K562 (cell line): ENCODE measurements around the gene FIBIN. TPM values are rescaled to one million over a fixed set of nuclear protein-coding genes. Genes with fewer than 3 reads are reported as not detected.
"Not testable (repeated sequence)": the region's sequence is repeated elsewhere in the genome, so short reads cannot be mapped to it uniquely, and the experiment has no call there.

Experiments used
- ATAC-seq: fragments of 200-7000 bp; cut with Tn5 transposase; 3 replicates; pipeline ENCODE4 v1.9.1; 2020; ENCODE audit warnings: moderate library complexity
- BruUV-seq: library from RNA; stranded (reverse); fragments of 400-500 nt; replicated peaks from 2 replicates; lab custom pipeline; 2021; lab: Mats Ljungman, UMichigan
- CTCF ChIA-PET: fragments of 300-600 bp; formaldehyde crosslinking; extraction: SDS; loops from one replicate; lab custom pipeline; 2021; ENCODE audit warnings: low intra/inter-chr PET ratio; lab: Yijun Ruan, JAX
- POLR2A ChIA-PET: fragments of 300-600, 350-650 bp; sonication (Branson Sonifier 250); formaldehyde crosslinking; extraction: SDS; loops from one replicate; lab custom pipeline; 2021; ENCODE audit warnings: antibody characterized with exemption, inconsistent platforms; lab: Yijun Ruan, JAX
- DNase-seq, 4 experiments: peaks; one replicate each; pipeline versions ENCODE4 v3.0.0 to v3.0.0-alpha.2; 2011 to 2018; ENCODE audit warnings: low spot score in 3 of 4, mixed read lengths in 3 of 4; ENCODE audit errors: extremely low read depth in 1 of 4
- FAIRE-seq: peaks from 2 replicates; lab custom pipeline; 2011; peaks lifted over from hg19 to GRCh38; lab: Jason Lieb, UNC
- H2AFZ ChIP-seq: 2 replicates; pipeline ENCODE4 v1.6.0; 2011; ENCODE audit warnings: low read depth, low read length, control low read depth, inconsistent platforms
- H3K27ac ChIP-seq: fragments of 200-600 bp; 3 replicates; pipeline ENCODE4 v1.8.0; 2011; ENCODE audit warnings: low read depth, mild to moderate bottlenecking, control low read depth, inconsistent platforms, low read length, moderate library complexity, mixed read lengths; ENCODE audit errors: extremely low read depth
- H3K27me3 ChIP-seq, 2 experiments: fragments of 300-600 bp in 1 of 2; 2 replicates in 1 of 2; 3 replicates in 1 of 2; pipeline versions ENCODE4 v1.6.0 to v1.8.0; 2011; ENCODE audit warnings: inconsistent platforms in 2 of 2, low read length in 2 of 2, mild to moderate bottlenecking in 1 of 2, mixed read lengths in 1 of 2, moderate library complexity in 1 of 2; ENCODE audit not compliant: control insufficient read depth in 2 of 2, insufficient read depth in 2 of 2
- H3K36me3 ChIP-seq: fragments of 300-600 bp; 3 replicates; pipeline ENCODE4 v1.8.0; 2011; ENCODE audit warnings: mild to moderate bottlenecking, low read length, inconsistent platforms; ENCODE audit not compliant: control insufficient read depth, insufficient read depth
- H3K4me1 ChIP-seq, 2 experiments: fragments of 200-600 bp in 1 of 2; replicated peaks in 1 of 2; 2 replicates in 1 of 2; 3 replicates in 1 of 2; pipeline versions ENCODE4 v1.5.1 to v1.8.0; 2011; ENCODE audit warnings: inconsistent platforms in 2 of 2, low read length in 2 of 2, mild to moderate bottlenecking in 1 of 2, mixed read lengths in 1 of 2, moderate library complexity in 1 of 2; ENCODE audit not compliant: control insufficient read depth in 2 of 2, insufficient read depth in 2 of 2
- H3K4me2 ChIP-seq: 2 replicates; pipeline ENCODE4 v1.6.1; 2011; ENCODE audit warnings: low read length, control low read depth, inconsistent platforms, mixed read lengths; ENCODE audit not compliant: insufficient read depth
- H3K4me3 ChIP-seq: fragments of 200-600 bp; sonication (generic), shearing (Covaris generic); 2 replicates; pipeline ENCODE4 v1.5.1; 2016; ENCODE audit warnings: control low read depth, inconsistent platforms
- H3K79me2 ChIP-seq: fragments of 200-600 bp; 3 replicates; pipeline ENCODE4 v1.8.0; 2011; ENCODE audit warnings: low read length, inconsistent platforms; ENCODE audit not compliant: control insufficient read depth, insufficient read depth
- H3K9ac ChIP-seq, 2 experiments: 2 replicates each; pipeline versions ENCODE4 v1.6.0 to v1.6.1; 2011; ENCODE audit warnings: low read depth in 2 of 2, low read length in 2 of 2, control low read depth in 1 of 2, inconsistent platforms in 1 of 2, mild to moderate bottlenecking in 1 of 2, mixed read lengths in 1 of 2; ENCODE audit not compliant: insufficient read depth in 1 of 2
- H3K9me1 ChIP-seq: one replicate; pipeline ENCODE4 v1.6.0; 2011; ENCODE audit warnings: inconsistent platforms, mild to moderate bottlenecking, low read length, moderate library complexity; ENCODE audit not compliant: control insufficient read depth, insufficient read depth
- H3K9me3 ChIP-seq: replicated peaks from 2 replicates; pipeline ENCODE4 v1.5.1; 2011; ENCODE audit warnings: low read depth, low read length, inconsistent platforms; ENCODE audit not compliant: control insufficient read depth, insufficient read depth
- H4K20me1 ChIP-seq: replicated peaks from 2 replicates; pipeline ENCODE4 v1.6.1; 2011; ENCODE audit warnings: low read length, inconsistent platforms, mixed read lengths; ENCODE audit not compliant: control insufficient read depth, insufficient read depth
- DMBX1 ChIP-seq: fragments of 250-450 bp; sonication (Bioruptor Pico); IDR thresholded peaks from 2 replicates; pipeline ENCODE4 v1.8.0; 2022; ENCODE audit warnings: inconsistent platforms, mild to moderate bottlenecking, moderate library complexity, borderline replicate concordance
- FOXJ3 ChIP-seq: sonication (generic); formaldehyde crosslinking; IDR thresholded peaks from 2 replicates; pipeline ENCODE4 v1.4.0; 2020; ENCODE audit warnings: mild to moderate bottlenecking, missing genetic modification reagents
- GABPB1 ChIP-seq: sonication (generic); formaldehyde crosslinking; IDR thresholded peaks from 2 replicates; pipeline ENCODE4 v1.8.0; 2022; ENCODE audit warnings: mild to moderate bottlenecking, missing genetic modification reagents
- HMG20B ChIP-seq: fragments of 250-450 bp; sonication (Bioruptor Pico); IDR thresholded peaks from 2 replicates; pipeline ENCODE4 v1.5.0; 2021; ENCODE audit warnings: mild to moderate bottlenecking
- NR4A1 ChIP-seq, 2 experiments: fragments of 250-450 bp in 1 of 2; fragments of 450-650 bp in 1 of 2; sonication (Bioruptor Pico) in 1 of 2; IDR thresholded peaks; 2 replicates each; pipeline versions ENCODE4 v1.4.0 to v1.6.1; 2016 to 2020; ENCODE audit warnings: mild to moderate bottlenecking in 2 of 2, missing compliant biosample characterization in 1 of 2, missing genetic modification characterization in 1 of 2, moderate library complexity in 1 of 2
- ZNF311 ChIP-seq: fragments of 250-450 bp; sonication (Bioruptor Pico); IDR thresholded peaks from 2 replicates; pipeline ENCODE4 v1.4.0; 2020; ENCODE audit warnings: mild to moderate bottlenecking, moderate library complexity
- WGBS: fragments of 100-300 bp; shearing (Covaris generic); methylation state at CpG from one replicate; pipeline ENCODE4 v1.1.6; 2016; ENCODE audit warnings: low coverage, mixed read lengths; ENCODE audit not compliant: insufficient coverage; ENCODE audit errors: missing lambda C conversion rate; 5-methylcytosine and 5-hydroxymethylcytosine counted together
- in situ Hi-C: fragments of 300-500 bp; cut with MboI; formaldehyde crosslinking; loops from 4 replicates; pipeline ENCODE4 v1.15.0; 2018; ENCODE audit warnings: inconsistent platforms, mixed read lengths
- intact Hi-C: fragments of 100-400 bp; cut with micrococcal nuclease; formaldehyde crosslinking; loops from 2 replicates; pipeline ENCODE4 v1.14.2; 2022
- polyA plus RNA-seq, 8 experiments: library from polyadenylated mRNA; depleted of rRNA in 4 of 8; stranded (reverse) in 5 of 8; unstranded in 3 of 8; fragments of >200 nt; fragmentation: Nextera tagmentation in 2 of 8; fragmentation: Illumina TruSeq in 1 of 8; extraction: Ambion mirVana in 2 of 8; extraction: Trizol in 1 of 8; gene quantifications; 2 replicates each; pipeline versions ENCODE4 v1.2.1 to v1.2.3, GENCODE V29; 2011 to 2014; ENCODE audit warnings: inconsistent platforms in 1 of 8, missing spikeins in 1 of 8
- total RNA-seq, 7 experiments: library from RNA; depleted of rRNA in 6 of 7; stranded (reverse); fragments of >200 nt in 6 of 7; fragmentation: Illumina TruSeq in 2 of 7; extraction: Trizol in 2 of 7; gene quantifications; 2 replicates each; pipeline versions ENCODE4 v1.2.1 to v1.2.3, GENCODE V29; 2011 to 2021; ENCODE audit warnings: low replicate concordance in 1 of 7
- TF ChIP-seq, protein P1 (sequence below): fragments of 250-450 bp; sonication (Bioruptor Pico); IDR thresholded peaks from 2 replicates; pipeline ENCODE4 v1.4.0; 2020
- TF ChIP-seq, protein P2 (sequence below), 2 experiments: fragments of 250-450 bp in 1 of 2; fragments of 450-650 bp in 1 of 2; sonication (Bioruptor Pico) in 1 of 2; IDR thresholded peaks; 2 replicates each; pipeline versions ENCODE4 v1.6.1 to v1.8.0; 2016 to 2021; ENCODE audit warnings: mild to moderate bottlenecking in 2 of 2, moderate library complexity in 2 of 2, missing compliant biosample characterization in 1 of 2, missing genetic modification characterization in 1 of 2
- TF ChIP-seq, protein P3 (sequence below): fragments of 450-650 bp; formaldehyde crosslinking; IDR thresholded peaks from 2 replicates; pipeline ENCODE4 v1.4.0; 2020; ENCODE audit warnings: mild to moderate bottlenecking, moderate library complexity

Gene FIBIN
- total and polyA plus RNA-seq, 9 of the 15 experiments (the other 6 are each of a cell fraction or from before 2014, with no cell fraction given) = not detected

GRCh38 chr11:26974996-26975395 is 18.9 kb upstream of the FIBIN start (continued):
- TF ChIP-seq, protein P1, sequence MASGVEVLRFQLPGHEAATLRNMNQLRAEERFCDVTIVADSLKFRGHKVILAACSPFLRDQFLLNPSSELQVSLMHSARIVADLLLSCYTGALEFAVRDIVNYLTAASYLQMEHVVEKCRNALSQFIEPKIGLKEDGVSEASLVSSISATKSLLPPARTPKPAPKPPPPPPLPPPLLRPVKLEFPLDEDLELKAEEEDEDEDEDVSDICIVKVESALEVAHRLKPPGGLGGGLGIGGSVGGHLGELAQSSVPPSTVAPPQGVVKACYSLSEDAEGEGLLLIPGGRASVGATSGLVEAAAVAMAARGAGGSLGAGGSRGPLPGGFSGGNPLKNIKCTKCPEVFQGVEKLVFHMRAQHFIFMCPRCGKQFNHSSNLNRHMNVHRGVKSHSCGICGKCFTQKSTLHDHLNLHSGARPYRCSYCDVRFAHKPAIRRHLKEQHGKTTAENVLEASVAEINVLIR (CRISPR knock-in tag) = no peak

DNA sequence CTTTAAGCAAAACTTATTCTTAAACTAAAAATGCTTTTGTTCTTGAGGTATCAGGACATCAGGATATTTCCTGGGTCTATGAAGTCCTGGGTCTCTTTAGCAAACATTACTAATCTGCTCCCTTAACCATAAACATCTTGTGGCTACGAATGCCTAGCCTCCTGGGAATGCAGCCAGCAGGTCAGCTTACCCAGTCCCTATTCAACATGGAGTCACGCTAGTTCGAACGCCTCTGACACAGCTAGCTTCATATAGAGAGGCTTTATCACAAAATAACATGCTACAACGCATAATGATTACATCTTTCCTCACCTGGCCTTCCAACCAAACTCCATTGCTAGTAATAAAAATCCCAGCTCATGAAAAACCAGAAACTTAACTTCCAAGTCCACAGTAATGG is 17.5 kb upstream of the FIBIN start:
- 0% methylated on average over 5 of the region's 5 CpGs for WGBS
- no peak overlapping the region for H3K4me2 ChIP-seq
- H2AFZ ChIP-seq = peak overlapping the region; percentile 44; the same call in 1 of the 2 replicates
- H3K27me3 ChIP-seq = no peaks in the 10 kb centered on the region
- no TSS peak for BruUV-seq
- no peak overlapping the region for H3K4me3 ChIP-seq
- no peak overlapping the region for H3K27ac ChIP-seq
- CTCF ChIA-PET = no interaction called here
- no peaks in the 10 kb centered on the region for H3K9me1 ChIP-seq
- H3K9ac ChIP-seq = no peak overlapping the region
- H3K4me1 ChIP-seq = no peaks in the 10 kb centered on the region
- intact Hi-C loops = no loop called here
- in situ Hi-C loops = no loop called here
- ATAC-seq (no peak), DNase-seq (no peak), FAIRE-seq (no peak)
- TF ChIP-seq GABPB1 (CRISPR knock-in tag) (no peak), HMG20B (CRISPR knock-in tag) (no peak), ZNF311 (CRISPR knock-in tag) (peak; percentile 92), DMBX1 (CRISPR knock-in tag) (peak; percentile 72; the same call in 1 of the 2 replicates), NR4A1 (CRISPR knock-in tag; IDR thresholded peaks at IDR 0.05) (no peak), NR4A1 (tag; IDR thresholded peaks at IDR 0.05) (peak; percentile 77), FOXJ3 (CRISPR knock-in tag) (no peak)
- TF ChIP-seq, protein P2, sequence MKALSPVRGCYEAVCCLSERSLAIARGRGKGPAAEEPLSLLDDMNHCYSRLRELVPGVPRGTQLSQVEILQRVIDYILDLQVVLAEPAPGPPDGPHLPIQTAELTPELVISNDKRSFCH (CRISPR knock-in tag; IDR thresholded peaks at IDR 0.05) = no peak
- TF ChIP-seq, protein P2 (tag; IDR thresholded peaks at IDR 0.05) = no peak
- TF ChIP-seq, protein P3, sequence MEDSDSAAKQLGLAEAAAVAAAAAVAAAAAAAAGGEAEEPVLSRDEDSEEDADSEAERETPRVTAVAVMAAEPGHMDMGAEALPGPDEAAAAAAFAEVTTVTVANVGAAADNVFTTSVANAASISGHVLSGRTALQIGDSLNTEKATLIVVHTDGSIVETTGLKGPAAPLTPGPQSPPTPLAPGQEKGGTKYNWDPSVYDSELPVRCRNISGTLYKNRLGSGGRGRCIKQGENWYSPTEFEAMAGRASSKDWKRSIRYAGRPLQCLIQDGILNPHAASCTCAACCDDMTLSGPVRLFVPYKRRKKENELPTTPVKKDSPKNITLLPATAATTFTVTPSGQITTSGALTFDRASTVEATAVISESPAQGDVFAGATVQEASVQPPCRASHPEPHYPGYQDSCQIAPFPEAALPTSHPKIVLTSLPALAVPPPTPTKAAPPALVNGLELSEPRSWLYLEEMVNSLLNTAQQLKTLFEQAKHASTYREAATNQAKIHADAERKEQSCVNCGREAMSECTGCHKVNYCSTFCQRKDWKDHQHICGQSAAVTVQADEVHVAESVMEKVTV (CRISPR knock-in tag) = no peak
- H4K20me1 ChIP-seq = no peaks in the 10 kb centered on the region
- H3K36me3 ChIP-seq = no peaks in the 10 kb centered on the region
- no peaks in the 10 kb centered on the region for H3K79me2 ChIP-seq
- no peaks in the 10 kb centered on the region for H3K9me3 ChIP-seq
- POLR2A ChIA-PET = no interaction called here

- H3K27ac ChIP-seq, H3K27me3 ChIP-seq, in situ Hi-C loops, BruUV-seq, intact Hi-C loops, H3K4me3 ChIP-seq, H3K36me3 ChIP-seq, H3K4me1 ChIP-seq, CTCF ChIA-PET, POLR2A ChIA-PET, FAIRE-seq, H3K9ac ChIP-seq, H3K9me3 ChIP-seq, H3K4me2 ChIP-seq, H2AFZ ChIP-seq, H3K9me1 ChIP-seq, H4K20me1 ChIP-seq, H3K79me2 ChIP-seq: not testable (repeated sequence)
- peak; percentile 80 for ATAC-seq
- DNase-seq = peak in 1 of 4 experiments; percentile 53
- WGBS = 0% methylated on average over 13 of the region's 15 CpGs
Observed at GRCh38 chr11:26977209-26977608, 16.7 kb upstream of the FIBIN start.
